ENCODE measurements around the gene CARD14. TPM values are rescaled to one million over a fixed set of nuclear protein-coding genes. Genes with fewer than 3 reads are reported as not detected.
"Not testable (repeated sequence)": the region's sequence is repeated elsewhere in the genome, so short reads cannot be mapped to it uniquely, and the experiment has no call there.

Gene CARD14
- total RNA-seq, 1 experiment from 2014 or later = 0.09 TPM

- H3K36me3 ChIP-seq (ENCODE audit: insufficient read depth, low read length, poor library complexity, severe bottlenecking) = no peaks in the 10 kb centered on the region
- POLR2A ChIA-PET (ENCODE audit: low non-redundant PET) = no interaction called here
- no peak for DNase-seq (ENCODE audit: low spot score)
- no peak overlapping the region for H3K27ac ChIP-seq (ENCODE audit: low read depth, low read length, poor library complexity, severe bottlenecking)
- intact Hi-C loops (cut with micrococcal nuclease; ENCODE audit: unreplicated experiment) = no loop called here
- H3K27me3 ChIP-seq (replicated peaks; ENCODE audit: insufficient read depth, low read depth, low read length, poor library complexity) = no peaks in the 10 kb centered on the region
- peaks cover 12% of the 10 kb centered on the region for H3K9me3 ChIP-seq (ENCODE audit: low read depth, low read length, poor library complexity, severe bottlenecking)
- H3K4me1 ChIP-seq (ENCODE audit: insufficient read depth, low read length, poor library complexity, severe bottlenecking) = no peaks in the 10 kb centered on the region
- H3K4me3 ChIP-seq (ENCODE audit: low read depth, low read length, poor library complexity, severe bottlenecking) = no peak overlapping the region
- CTCF ChIA-PET = interaction anchor here (0.6 kb wide), 1 partner anchor 242 kb away, joined by 5 read pairs; no protein-coding TSS in a partner anchor
- TF ChIP-seq EZH2 (IDR thresholded peaks at IDR 0.05; ENCODE audit: borderline replicate concordance, low read depth, low read length, poor library complexity, severe bottlenecking) = no peak
- BruUV-seq (replicated peaks) = no TSS peak
Measured at GRCh38 chr17:80237386-80237785, 67.6 kb downstream of the CARD14 start.

GRCh38 chr17:80242505-80242904, 72.7 kb downstream of the CARD14 start:
- no peak for DNase-seq (ENCODE audit: low spot score)
- CTCF ChIA-PET = no interaction called here
- no TSS peak for BruUV-seq (replicated peaks)
- Histone ChIP-seq H3K36me3 (ENCODE audit: insufficient read depth, low read length, poor library complexity, severe bottlenecking) (no peaks in the 10 kb centered on the region), H3K27ac (ENCODE audit: low read depth, low read length, poor library complexity, severe bottlenecking) (no peak overlapping the region), H3K4me1 (ENCODE audit: insufficient read depth, low read length, poor library complexity, severe bottlenecking) (no peaks in the 10 kb centered on the region), H3K4me3 (ENCODE audit: low read depth, low read length, poor library complexity, severe bottlenecking) (no peak overlapping the region), H3K9me3 (ENCODE audit: low read depth, low read length, poor library complexity, severe bottlenecking) (no peaks in the 10 kb centered on the region), H3K27me3 (replicated peaks; ENCODE audit: insufficient read depth, low read depth, low read length, poor library complexity) (no peaks in the 10 kb centered on the region)
- intact Hi-C loops (cut with micrococcal nuclease; ENCODE audit: unreplicated experiment) = no loop called here
- TF ChIP-seq EZH2 (IDR thresholded peaks at IDR 0.05; ENCODE audit: borderline replicate concordance, low read depth, low read length, poor library complexity, severe bottlenecking) = no peak
- POLR2A ChIA-PET (ENCODE audit: low non-redundant PET) = no interaction called here

- Histone ChIP-seq H3K27ac (ENCODE audit: low read depth, low read length, poor library complexity, severe bottlenecking) (no peak overlapping the region), H3K9me3 (ENCODE audit: low read depth, low read length, poor library complexity, severe bottlenecking) (no peaks in the 10 kb centered on the region), H3K27me3 (replicated peaks; ENCODE audit: insufficient read depth, low read depth, low read length, poor library complexity) (no peaks in the 10 kb centered on the region), H3K4me3 (ENCODE audit: low read depth, low read length, poor library complexity, severe bottlenecking) (no peak overlapping the region), H3K4me1 (ENCODE audit: insufficient read depth, low read length, poor library complexity, severe bottlenecking) (no peaks in the 10 kb centered on the region), H3K36me3 (ENCODE audit: insufficient read depth, low read length, poor library complexity, severe bottlenecking) (no peaks in the 10 kb centered on the region)
- no TSS peak for BruUV-seq (replicated peaks)
- ChIA-PET CTCF (no interaction called here), POLR2A (ENCODE audit: low non-redundant PET) (no interaction called here)
- TF ChIP-seq CTCF (conservative IDR thresholded peaks at IDR 0.05; ENCODE audit: low read depth, low read length) (no peak), EZH2 (IDR thresholded peaks at IDR 0.05; ENCODE audit: borderline replicate concordance, low read depth, low read length, poor library complexity, severe bottlenecking) (no peak)
- intact Hi-C loops (cut with micrococcal nuclease; ENCODE audit: unreplicated experiment) = no loop called here
- DNase-seq (ENCODE audit: low spot score) = no peak
Measured at GRCh38 chr17:80243526-80244433, 74.0 kb downstream of the CARD14 start.

- intact Hi-C loops (cut with micrococcal nuclease; ENCODE audit: unreplicated experiment); H3K27ac ChIP-seq (ENCODE audit: low read depth, low read length, poor library complexity, severe bottlenecking); H3K4me1 ChIP-seq (ENCODE audit: insufficient read depth, low read length, poor library complexity, severe bottlenecking); H3K9me3 ChIP-seq (ENCODE audit: low read depth, low read length, poor library complexity, severe bottlenecking); CTCF ChIA-PET; H3K27me3 ChIP-seq (replicated peaks; ENCODE audit: insufficient read depth, low read depth, low read length, poor library complexity); BruUV-seq (replicated peaks); POLR2A ChIA-PET (ENCODE audit: low non-redundant PET); H3K36me3 ChIP-seq (ENCODE audit: insufficient read depth, low read length, poor library complexity, severe bottlenecking); H3K4me3 ChIP-seq (ENCODE audit: low read depth, low read length, poor library complexity, severe bottlenecking); DNase-seq (ENCODE audit: low spot score): not testable (repeated sequence)
Measured at GRCh38 chr17:80244448-80244847, 74.6 kb downstream of the CARD14 start.
